Naive thymus-derived CD8-positive, alpha-beta T cell (primary cell): ENCODE results near the gene ATXN1. TPM values are rescaled to one million over a fixed set of nuclear protein-coding genes. Genes with fewer than 3 reads are reported as not detected.

Source experiments
- ATAC-seq, 2 donors: fragments of 150-1000 bp; cut with Tn5 transposase in 1 of 2; sonication (Bioruptor Pico), chemical (Tn5 transposase) in 1 of 2; 1 replicate in 1 of 2; 2 replicates in 1 of 2; pipeline ENCODE4 v1.10.0; 2021; ENCODE audit warnings: mild to moderate bottlenecking in 2 of 2, moderate library complexity in 2 of 2
- POLR2A ChIA-PET: fragments of 350-600 bp; sonication (Branson Sonifier 250); formaldehyde crosslinking; loops from one replicate; lab custom pipeline; 2021; ENCODE audit warnings: antibody characterized with exemption; lab: Charles Lee
- DNase-seq, 10 donors: peaks; one replicate each; pipeline versions ENCODE4 v3.0.0 to v3.0.0-alpha.2; 2020 to 2022
- H3K27ac Mint-ChIP-seq, 10 donors: one replicate each; pipeline ENCODE4 v1.8.0; 2020 to 2022; ENCODE audit warnings: mild to moderate bottlenecking in 10 of 10, mixed read lengths in 10 of 10, moderate library complexity in 4 of 10, inconsistent platforms in 1 of 10
- H3K27me3 Mint-ChIP-seq, 5 donors: one replicate each; pipeline ENCODE4 v1.8.0; 2021 to 2022; ENCODE audit warnings: mixed read lengths in 5 of 5
- H3K36me3 Mint-ChIP-seq, 3 donors: one replicate each; pipeline ENCODE4 v1.8.0; 2020 to 2022; ENCODE audit warnings: mixed read lengths in 3 of 3, mild to moderate bottlenecking in 2 of 3, inconsistent platforms in 1 of 3
- H3K4me1 Mint-ChIP-seq, 4 donors: one replicate each; pipeline ENCODE4 v1.8.0; 2021 to 2022; ENCODE audit warnings: mixed read lengths in 4 of 4
- H3K4me3 Mint-ChIP-seq, 10 donors: one replicate each; pipeline ENCODE4 v1.8.0; 2020 to 2022; ENCODE audit warnings: mild to moderate bottlenecking in 10 of 10, mixed read lengths in 10 of 10, moderate library complexity in 6 of 10, inconsistent platforms in 1 of 10
- H3K9me3 Mint-ChIP-seq, 9 donors: one replicate each; pipeline ENCODE4 v1.8.0; 2020 to 2022; ENCODE audit warnings: mixed read lengths in 9 of 9, mild to moderate bottlenecking in 3 of 9, inconsistent platforms in 1 of 9, moderate library complexity in 1 of 9
- polyA plus RNA-seq, 3 donors: library from polyadenylated mRNA; unstranded; fragments of 300-500 nt; fragmentation: Illumina TruSeq; gene quantifications; one replicate each; pipeline ENCODE4 v1.2.3, GENCODE V29; 2021
- total RNA-seq, 8 experiments: library from RNA in 2 of 8; stranded (reverse) in 2 of 8; gene quantifications; one replicate each; pipeline ENCODE4 v1.2.3 and lab custom pipeline; 2021 to 2026

Gene ATXN1
- total and polyA plus RNA-seq, 5 experiments from 2014 or later: 2.7 to 42.3 (median 8.2) TPM

- DNase-seq (no peak), ATAC-seq (no peak)
- H3K4me1 Mint-ChIP-seq: peaks cover 0 to 6% (median under 1%) of the 10 kb centered on the region in 4 donors
- H3K27ac Mint-ChIP-seq: no peak overlapping the region
- no peaks in the 10 kb centered on the region for H3K9me3 Mint-ChIP-seq
- POLR2A ChIA-PET: no interaction called here
- H3K27me3 Mint-ChIP-seq: peaks cover 0 to 2% (median 0%) of the 10 kb centered on the region in 5 donors
- H3K4me3 Mint-ChIP-seq: no peak overlapping the region
- H3K36me3 Mint-ChIP-seq: peaks cover 0 to 24% (median 12%) of the 10 kb centered on the region in 3 donors
Observed at GRCh38 chr6:16253399-16254144, 507.7 kb downstream of the ATXN1 start.

- H3K27me3 Mint-ChIP-seq: peaks cover 0 to 2% (median 0%) of the 10 kb centered on the region in 5 donors
- H3K27ac Mint-ChIP-seq: no peak overlapping the region
- H3K4me1 Mint-ChIP-seq: peaks cover 0 to 6% (median 0%) of the 10 kb centered on the region in 4 donors
- ATAC-seq (no peak), DNase-seq (no peak)
- no peaks in the 10 kb centered on the region for H3K9me3 Mint-ChIP-seq
- H3K36me3 Mint-ChIP-seq: peaks cover 0 to 22% (median 14%) of the 10 kb centered on the region in 3 donors
- POLR2A ChIA-PET: no interaction called here
- H3K4me3 Mint-ChIP-seq: no peak overlapping the region
Observed at GRCh38 chr6:16252686-16253299, 508.5 kb downstream of the ATXN1 start.

- POLR2A ChIA-PET: no interaction called here
- ATAC-seq (no peak), DNase-seq (no peak)
- H3K36me3 Mint-ChIP-seq: peaks cover 0 to 27% (median 15%) of the 10 kb centered on the region in 3 donors
- no peak overlapping the region for H3K4me3 Mint-ChIP-seq
- peaks cover 0 to 2% (median 0%) of the 10 kb centered on the region in 5 donors for H3K27me3 Mint-ChIP-seq
- no peak overlapping the region for H3K27ac Mint-ChIP-seq
- H3K4me1 Mint-ChIP-seq: peaks cover 0 to 6% (median 0%) of the 10 kb centered on the region in 4 donors
- no peaks in the 10 kb centered on the region for H3K9me3 Mint-ChIP-seq
Observed at GRCh38 chr6:16251706-16252105, 509.6 kb downstream of the ATXN1 start.

- DNase-seq (no peak), ATAC-seq (no peak)
- no peak overlapping the region for H3K4me3 Mint-ChIP-seq
- no peak overlapping the region for H3K27ac Mint-ChIP-seq
- no peaks in the 10 kb centered on the region for H3K9me3 Mint-ChIP-seq
- peaks cover 0 to 2% (median 0%) of the 10 kb centered on the region in 5 donors for H3K27me3 Mint-ChIP-seq
- H3K36me3 Mint-ChIP-seq: peaks cover 0 to 25% (median 9%) of the 10 kb centered on the region in 3 donors
- POLR2A ChIA-PET: no interaction called here
- H3K4me1 Mint-ChIP-seq: peaks cover 0 to 6% (median 0%) of the 10 kb centered on the region in 4 donors
Observed at GRCh38 chr6:16249971-16250370, 511.3 kb downstream of the ATXN1 start.
